GM21390 (cell line): Measurements from ENCODE around the gene SFTPD.
"Not testable (repeated sequence)": the region's sequence is repeated elsewhere in the genome, so short reads cannot be mapped to it uniquely, and the experiment has no call there.

ENCODE experiments used
- ATAC-seq: cut with Tn5 transposase; IDR thresholded peaks from one replicate; pipeline ENCODE4 v1.9.1; 2021; ENCODE audit not compliant: unreplicated experiment

Gene SFTPD

DNA sequence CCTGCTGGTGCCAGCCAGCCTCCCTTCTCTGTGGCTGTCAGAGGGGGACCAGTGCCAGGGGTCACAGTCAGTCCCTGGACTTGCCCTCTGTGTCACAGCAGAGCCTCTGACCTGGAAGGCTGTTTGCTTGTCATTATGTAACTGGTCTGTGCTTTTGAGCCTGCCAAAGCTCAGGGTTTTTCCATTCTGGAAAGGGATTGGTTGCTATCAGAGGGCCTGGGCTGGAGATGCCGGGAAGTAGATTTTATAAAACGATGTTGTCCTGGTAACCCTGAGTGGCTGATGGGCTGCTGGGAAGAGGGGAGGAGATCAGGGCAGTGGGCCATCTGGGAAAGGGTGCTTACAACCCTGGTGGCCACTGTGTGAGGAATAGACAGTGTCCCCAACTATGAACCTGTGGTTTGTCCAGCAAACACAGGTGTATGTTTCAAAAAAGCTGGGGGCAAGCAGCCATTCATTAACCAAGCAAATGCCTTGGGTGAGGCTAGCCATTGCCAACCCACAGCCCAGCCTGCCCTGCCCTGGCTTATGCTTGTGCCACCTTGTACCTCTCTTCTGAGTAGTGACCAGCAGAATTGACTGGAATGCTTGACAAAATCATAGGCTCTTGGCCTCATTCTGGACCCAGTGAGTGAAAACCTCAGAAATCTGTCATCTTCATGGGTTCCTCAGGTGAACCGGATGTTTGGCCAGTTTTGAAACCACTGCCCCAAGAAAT lies 21.6 kb downstream of the SFTPD start:
- ATAC-seq: no peak

DNA sequence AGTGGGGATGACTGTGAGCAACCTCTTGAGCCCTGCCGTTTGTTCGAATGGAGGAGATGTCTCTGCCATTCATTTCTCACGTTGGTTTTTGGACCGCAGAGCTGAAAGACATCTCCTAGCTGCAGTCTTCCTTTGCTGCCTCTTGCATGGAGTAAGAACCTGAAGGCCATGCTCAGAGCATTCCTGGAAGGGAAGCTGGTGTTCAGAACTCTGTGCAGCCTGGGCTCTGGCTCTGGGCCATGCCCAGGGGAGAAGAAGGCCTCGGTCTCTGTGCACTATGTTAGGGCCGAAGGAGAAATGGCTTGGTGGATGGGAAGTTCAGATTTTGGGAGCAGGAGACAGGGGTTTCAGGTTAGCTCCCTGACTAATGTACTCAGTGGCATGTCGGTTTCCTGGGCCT lies 22.9 kb downstream of the SFTPD start:
- no peak for ATAC-seq

DNA sequence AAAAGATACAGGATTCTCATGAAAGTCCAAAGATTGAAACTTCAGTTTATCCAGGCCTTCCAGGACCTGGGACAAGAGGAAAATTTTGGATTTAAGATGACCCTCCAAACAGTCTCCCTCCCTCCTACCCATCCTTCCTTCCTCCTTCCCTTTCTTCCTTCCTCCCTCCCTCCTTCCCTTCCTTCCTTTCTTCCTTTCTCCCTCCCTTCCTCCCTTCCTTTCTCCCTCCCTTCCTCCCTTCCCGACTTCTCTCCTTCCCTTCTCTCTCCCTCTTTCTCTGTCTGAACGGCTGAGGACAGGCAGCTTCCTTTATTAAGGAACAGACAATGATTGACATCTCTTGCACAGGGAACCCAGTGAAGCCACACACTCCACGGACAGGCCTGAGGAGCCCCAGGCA lies 23.3 kb downstream of the SFTPD start:
- no peak for ATAC-seq

DNA sequence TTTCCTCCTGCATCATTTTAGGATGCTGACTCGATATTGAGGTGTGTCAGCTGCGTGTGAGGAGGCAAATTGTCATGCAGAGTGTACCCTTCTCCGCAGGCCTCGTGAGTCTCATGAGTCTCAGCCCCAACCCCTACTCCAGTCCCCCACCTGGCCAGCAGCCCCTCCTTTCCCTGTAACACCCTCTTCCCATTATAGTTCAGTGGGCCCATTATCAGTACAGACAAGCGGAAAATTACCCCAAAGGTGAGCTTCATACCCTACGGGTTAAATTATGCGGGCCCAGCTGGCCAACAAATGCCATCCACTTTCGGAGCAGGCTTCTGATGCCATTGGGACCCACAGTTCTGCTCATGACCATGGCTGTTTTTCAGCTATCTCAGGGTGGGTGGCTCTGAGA lies 25.2 kb downstream of the SFTPD start:
- no peak for ATAC-seq

DNA sequence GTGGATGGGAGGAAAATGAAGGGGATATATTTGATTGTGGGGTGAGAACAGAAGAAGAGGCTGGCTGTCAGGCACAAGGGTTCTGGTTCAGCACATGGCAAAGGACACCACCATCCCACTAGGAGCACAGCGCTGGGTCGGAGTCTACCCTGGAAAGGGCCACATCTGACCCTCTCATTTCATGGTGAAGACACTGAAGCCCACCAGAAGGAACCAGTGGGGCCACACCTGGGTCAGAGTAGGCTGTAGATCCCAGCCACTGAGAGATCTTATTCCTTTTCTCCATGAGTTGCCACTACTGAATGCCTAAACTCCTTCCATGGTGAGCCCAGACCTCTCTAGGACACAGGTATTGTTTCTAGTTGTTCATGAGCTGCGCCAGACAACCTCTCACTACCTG lies 25.8 kb downstream of the SFTPD start:
- ATAC-seq: no peak

DNA sequence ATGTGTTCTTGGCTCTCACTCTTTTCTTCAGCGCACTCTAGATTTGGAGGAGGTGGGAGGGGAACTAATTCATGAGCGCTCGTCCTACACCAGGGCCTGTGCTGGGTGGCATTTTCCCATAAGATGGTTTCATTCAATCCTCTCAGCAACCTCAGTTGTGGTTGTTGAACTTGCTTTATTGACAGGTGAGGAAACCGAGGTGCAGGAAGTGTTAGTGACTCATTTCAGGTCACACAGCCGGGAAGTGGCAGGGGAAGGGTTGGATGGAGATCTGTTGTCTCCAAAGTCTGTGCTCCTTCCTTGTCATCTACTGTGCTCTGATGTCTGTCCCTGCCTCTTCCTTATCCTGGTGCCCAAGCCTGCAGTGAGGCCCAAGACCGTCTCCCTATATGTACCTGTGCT lies 26.9 kb downstream of the SFTPD start:
- ATAC-seq: not testable (repeated sequence)

DNA sequence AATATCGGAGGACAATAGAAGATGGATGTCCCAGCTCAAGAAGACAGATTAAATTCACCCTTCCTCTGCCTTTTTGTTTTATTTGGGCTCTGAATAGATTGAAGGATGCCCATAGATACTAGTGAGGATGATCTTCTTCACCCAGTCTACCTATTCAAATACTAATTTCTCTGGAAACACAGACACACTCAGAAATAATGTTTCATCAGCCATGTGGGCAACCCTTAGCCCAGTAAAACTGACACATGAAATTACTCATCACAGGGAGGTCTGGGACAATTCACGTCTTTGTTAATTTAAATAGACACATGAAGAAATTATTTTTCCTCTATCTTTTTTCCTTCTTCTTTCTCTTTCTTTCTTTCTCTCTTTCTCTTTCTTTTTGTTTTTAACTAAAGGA lies 33.1 kb downstream of the SFTPD start:
- not testable (repeated sequence) for ATAC-seq

DNA sequence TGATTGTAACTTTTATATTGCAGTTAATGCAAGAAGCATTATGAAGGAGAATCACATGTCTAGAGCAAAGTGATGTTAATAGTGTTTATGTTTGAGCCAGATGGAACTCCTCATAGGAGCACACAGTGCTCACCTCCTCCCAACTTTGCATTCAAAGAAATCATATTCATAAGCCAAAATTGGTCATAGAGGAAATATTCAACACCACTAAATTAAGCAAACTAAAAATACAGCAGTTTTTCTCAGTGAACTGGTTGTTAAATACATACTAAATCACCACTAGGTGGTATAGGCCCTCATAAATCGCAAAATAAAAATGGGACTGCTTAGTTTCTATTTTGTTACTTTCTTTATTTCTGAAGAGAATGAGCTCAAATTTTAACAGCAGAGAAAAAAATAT lies 34.4 kb downstream of the SFTPD start:
- not testable (repeated sequence) for ATAC-seq

DNA sequence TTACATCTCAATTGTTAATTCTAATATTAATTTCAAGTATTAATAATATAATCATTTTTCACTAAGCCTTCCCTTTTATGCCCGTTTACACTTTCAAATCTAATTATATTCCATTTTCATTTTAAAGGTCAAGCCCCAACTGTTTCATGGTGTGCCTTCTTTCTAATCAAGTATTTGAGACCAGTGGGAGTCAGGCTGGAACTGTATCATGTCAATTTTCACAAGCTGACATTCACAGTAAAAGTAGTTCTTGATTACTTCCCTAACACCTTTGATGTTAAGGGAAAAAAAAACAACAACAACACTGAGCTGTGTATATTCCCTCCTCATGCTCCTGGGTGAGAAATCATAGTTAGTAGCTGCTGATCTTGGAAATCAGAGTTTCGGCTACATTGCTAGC lies 38.1 kb downstream of the SFTPD start:
- no peak for ATAC-seq

DNA sequence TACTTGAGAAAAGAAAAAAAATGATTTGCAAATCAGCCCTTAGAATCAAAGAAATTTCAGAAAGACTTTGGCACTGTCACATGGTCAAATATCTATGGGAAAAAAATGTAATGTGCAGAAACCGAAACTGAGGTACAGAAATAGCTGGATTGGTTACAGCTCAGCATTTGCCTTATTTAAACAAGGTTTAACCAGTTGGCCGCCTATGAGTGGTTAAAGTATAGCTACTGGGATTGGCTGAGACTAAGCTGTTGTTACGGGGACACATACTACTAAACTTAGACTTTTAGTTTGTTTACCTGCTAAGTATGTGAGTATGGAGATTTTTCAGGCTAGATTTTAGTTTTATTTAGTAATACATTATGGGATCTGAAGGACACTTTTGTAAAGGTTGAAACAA lies 38.6 kb downstream of the SFTPD start:
- ATAC-seq: no peak

DNA sequence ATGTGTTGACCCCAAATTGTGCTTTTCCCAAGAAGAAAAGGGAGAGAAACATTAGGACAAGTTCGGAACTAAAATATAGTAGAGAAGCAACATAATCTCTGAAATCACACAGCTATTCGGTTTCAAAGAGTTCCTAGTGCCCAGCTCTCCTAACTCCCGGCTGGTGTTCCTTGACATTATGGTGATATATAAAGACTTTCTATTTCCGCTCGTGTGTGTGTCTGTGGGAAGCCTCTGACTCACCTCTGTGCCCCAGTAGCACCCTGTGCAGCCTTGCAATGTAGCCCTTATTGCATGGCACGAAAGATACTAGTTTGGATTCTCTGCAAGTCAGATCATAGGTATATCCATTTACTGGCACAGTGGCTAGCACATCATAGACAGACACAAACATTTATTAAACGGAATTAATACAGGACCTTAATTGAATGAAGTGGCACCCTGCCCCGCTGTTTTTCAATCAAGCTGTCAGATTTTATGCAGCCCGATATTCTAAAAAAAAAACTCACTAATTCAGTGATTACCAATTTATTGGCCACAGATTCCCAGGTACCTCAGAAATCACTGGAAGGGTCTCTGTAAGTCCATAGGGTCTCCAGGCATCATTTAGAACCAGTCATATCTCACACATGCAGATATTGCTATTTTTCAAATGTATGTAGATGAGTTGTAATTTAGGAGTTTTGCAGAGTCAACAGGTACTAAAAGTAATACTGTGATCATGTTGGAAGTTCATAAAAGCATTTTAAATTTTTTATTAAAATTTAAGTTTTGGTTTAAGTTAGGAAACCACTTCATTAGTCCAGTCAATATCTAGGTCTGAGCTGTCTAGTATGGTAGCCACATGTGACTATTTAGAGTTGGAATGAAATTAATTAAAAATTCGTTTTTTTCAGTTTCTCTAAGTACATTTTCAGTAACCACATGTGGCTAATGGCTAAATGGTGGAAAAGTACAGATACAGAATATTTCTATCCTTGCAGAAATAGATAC lies 43.3 kb downstream of the SFTPD start:
- no peak for ATAC-seq

DNA sequence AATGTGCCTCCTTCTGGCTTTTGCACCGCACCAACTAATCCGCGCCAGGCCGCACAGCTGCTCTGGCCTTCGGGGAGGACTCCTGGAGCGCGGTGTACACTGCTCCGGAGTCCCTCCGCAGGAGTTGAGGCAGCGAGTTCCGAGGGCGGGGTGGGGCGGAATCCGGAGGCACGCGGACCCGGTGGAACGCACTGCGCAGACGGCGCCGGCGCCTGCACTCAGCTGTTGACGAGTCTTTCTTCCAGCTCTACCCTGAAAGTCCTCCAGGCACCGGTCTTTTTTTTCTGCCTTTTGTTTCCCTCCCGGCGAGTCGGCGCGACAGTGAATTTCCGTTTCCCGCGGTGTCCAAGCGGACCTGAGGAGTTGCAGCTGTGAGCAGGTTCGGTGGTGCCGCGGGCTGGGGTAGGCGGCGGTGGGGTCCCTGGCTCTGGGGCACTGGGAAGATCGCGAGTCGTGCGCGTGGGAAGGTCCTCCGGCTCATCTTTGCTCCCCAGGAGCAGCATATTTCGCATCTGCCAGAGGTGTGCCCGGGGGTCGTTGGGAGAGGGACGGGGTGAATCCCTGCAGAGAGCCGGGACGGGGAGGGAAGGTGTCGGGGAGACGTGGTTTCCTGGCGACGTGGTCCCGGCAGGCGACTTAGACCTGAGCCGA lies 44.1 kb downstream of the SFTPD start:
- ATAC-seq: peak; percentile 84

DNA sequence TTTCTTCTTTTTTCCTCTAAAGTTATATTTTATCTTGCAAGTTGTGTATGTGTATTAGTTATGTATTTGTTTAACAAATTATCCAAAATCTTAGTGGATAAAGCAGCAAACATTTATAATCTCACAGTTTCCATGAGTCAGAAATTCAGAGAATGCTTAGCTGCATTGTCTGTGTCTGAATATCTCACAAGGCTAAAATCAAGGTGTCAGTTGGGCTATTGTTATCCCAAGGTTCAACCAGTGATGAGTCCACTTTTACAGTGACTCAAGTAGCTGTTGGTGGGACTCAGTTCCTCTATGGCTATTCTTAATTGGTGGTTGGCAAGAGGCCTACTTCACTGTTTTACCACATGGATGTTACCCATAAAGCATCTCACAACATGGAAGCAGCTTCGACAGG lies 47.3 kb downstream of the SFTPD start:
- ATAC-seq: not testable (repeated sequence)

DNA sequence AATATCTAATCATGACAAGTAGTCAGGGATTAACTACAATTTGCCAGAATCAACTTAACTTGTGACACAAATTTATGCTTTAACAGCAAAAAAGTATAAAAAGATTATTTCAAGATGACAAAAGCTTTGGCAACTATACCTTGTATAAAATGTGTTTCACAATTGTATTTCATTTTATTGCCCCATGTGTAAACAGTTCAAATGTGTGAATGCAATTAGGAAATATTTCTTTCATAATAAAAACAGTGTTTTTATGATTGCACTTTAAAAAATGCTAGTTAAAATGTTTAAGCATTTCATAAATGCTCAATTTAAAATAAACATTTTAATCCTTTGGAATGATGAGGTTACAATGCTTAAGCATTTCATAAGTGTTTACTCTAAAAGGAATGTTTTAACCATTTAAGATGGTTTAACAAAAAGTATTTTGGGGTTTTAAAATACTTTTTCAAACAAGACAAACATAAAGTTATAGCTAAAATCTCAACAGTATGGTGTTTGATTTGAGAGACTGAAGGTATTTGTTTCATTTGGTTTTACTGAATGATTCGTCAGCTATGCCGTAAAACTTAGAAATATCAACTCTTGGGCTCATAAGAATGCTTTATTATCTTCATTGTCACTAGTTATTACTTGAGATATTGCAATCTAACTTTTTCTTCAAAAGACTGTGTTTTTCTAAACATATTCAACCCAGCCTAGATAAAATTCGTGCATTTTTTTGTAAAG lies 50.1 kb downstream of the SFTPD start:
- no peak for ATAC-seq

DNA sequence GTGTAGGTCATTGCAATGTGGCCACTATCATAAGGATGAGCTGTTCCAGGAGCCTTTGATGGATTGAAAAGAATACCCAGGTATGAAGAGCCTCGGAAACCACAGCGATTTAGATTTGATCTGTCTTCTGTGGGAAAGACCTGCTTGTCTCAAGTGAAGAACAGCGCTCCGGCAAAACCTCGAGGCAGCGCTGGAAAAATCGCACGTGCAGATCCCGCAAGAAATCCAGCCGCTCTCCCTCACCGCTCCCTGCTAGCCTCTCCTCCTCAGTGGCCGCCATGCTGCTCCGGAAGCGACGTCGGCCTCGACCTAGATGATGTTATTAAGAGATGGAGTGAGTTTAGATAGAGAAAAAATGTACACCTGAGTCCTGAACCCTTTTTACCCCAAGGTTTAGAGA lies 56.0 kb downstream of the SFTPD start:
- not testable (repeated sequence) for ATAC-seq

DNA sequence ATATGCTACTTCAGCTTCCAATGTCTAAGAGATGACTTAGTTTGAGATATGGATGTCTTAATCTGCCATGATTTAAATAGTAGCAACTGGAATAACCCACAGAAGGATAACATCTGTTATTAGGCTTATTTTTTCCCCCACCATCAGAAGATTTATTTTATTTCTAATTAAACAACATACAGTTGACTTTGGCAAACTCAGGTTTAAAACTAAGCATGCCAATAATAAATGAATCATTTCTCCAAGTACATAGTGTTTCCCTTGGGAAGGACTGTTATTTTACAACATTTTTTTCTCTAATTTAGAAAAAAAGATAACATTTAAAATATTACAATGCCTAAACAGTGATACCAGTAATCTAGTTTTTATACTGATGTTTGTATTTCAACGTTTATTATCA lies 58.4 kb downstream of the SFTPD start:
- ATAC-seq: no peak

DNA sequence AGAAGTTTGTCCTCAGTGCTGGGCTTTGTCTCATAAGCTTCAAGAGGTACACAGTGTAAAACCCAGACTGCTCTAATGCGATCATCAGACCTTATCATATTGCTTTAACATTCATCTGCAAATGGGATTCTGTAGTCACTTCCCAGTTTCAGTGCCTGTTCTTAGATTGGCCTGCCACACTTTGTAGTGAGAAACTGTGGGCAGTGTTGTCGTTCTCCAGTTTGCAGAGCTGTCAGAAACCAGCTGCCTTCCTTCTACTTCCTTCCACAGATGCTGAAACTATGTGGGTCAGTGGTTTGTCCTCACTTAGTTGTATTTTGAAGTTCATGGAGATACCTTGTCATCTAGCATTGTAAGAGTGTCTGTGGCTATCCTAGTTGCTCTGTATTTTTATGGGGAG lies 59.9 kb downstream of the SFTPD start:
- ATAC-seq: not testable (repeated sequence)
